PC-3 (cell line): Measurements from ENCODE around the gene TRIM44. TPM values are rescaled to one million over a fixed set of nuclear protein-coding genes. Genes with fewer than 3 reads are reported as not detected.
"Not testable (repeated sequence)": the region's sequence is repeated elsewhere in the genome, so short reads cannot be mapped to it uniquely, and the experiment has no call there.

ENCODE experiments used
- ATAC-seq: fragments of 200-7000 bp; cut with Tn5 transposase; 2 replicates; pipeline ENCODE4 v1.9.1; 2020; ENCODE audit warnings: mild to moderate bottlenecking, moderate library complexity
- BruUV-seq: library from RNA; stranded (reverse); fragments of 400-500 nt; replicated peaks from 2 replicates; lab custom pipeline; 2021; lab: Mats Ljungman, UMichigan
- CTCF ChIA-PET: fragments of 300-600 bp; sonication (Branson Sonifier 250); formaldehyde crosslinking; loops from one replicate; lab custom pipeline; 2022; ENCODE audit warnings: antibody characterized with exemption; lab: Charles Lee
- POLR2A ChIA-PET: fragments of 300-600 bp; sonication (Branson Sonifier 250); formaldehyde crosslinking; loops from one replicate; lab custom pipeline; 2022; ENCODE audit warnings: antibody characterized with exemption; ENCODE audit not compliant: unreplicated experiment; lab: Charles Lee
- DNase-seq: peaks from one replicate; pipeline ENCODE4 v3.0.0-alpha.2; 2015
- H2AFZ ChIP-seq: fragments of 300-600 bp; sonication (generic); 2 replicates; pipeline ENCODE4 v1.6.0; 2016; ENCODE audit warnings: antibody characterized with exemption, low read length
- H3F3A ChIP-seq: fragments of 300-600 bp; sonication (generic); one replicate; pipeline ENCODE4 v1.6.0; 2017; ENCODE audit warnings: antibody characterized with exemption, low read length, control low read depth, mild to moderate bottlenecking; ENCODE audit not compliant: unreplicated experiment
- H3K27ac ChIP-seq: fragments of 300-600 bp; sonication (generic); 2 replicates; pipeline ENCODE4 v1.5.1; 2016; ENCODE audit warnings: mild to moderate bottlenecking, low read length
- H3K27me3 ChIP-seq: fragments of 300-600 bp; sonication (generic); 2 replicates; pipeline ENCODE4 v1.6.1; 2016; ENCODE audit warnings: low read length, mixed read lengths
- H3K36me3 ChIP-seq: fragments of 300-600 bp; sonication (generic); 2 replicates; pipeline ENCODE4 v1.6.1; 2016; ENCODE audit warnings: low read depth, mixed run types, low read length, mixed read lengths
- H3K4me1 ChIP-seq: fragments of 300-600 bp; sonication (generic); 2 replicates; pipeline ENCODE4 v1.5.1; 2016; ENCODE audit warnings: low read length; ENCODE audit not compliant: insufficient read depth
- H3K4me2 ChIP-seq: fragments of 300-600 bp; sonication (generic); 2 replicates; pipeline ENCODE4 v1.6.0; 2016; ENCODE audit warnings: low read length
- H3K4me3 ChIP-seq: fragments of 300-600 bp; sonication (generic); 2 replicates; pipeline ENCODE4 v1.5.1; 2016; ENCODE audit warnings: mild to moderate bottlenecking, low read length, mixed read lengths
- H3K79me2 ChIP-seq: fragments of 300-600 bp; sonication (generic); 2 replicates; pipeline ENCODE4 v1.6.1; 2017; ENCODE audit warnings: low read length, mixed read lengths
- H3K9ac ChIP-seq: fragments of 300-600 bp; sonication (generic); 2 replicates; pipeline ENCODE4 v1.6.0; 2016; ENCODE audit warnings: mild to moderate bottlenecking, low read length
- H3K9me2 ChIP-seq: fragments of 300-600 bp; sonication (generic); replicated peaks from 2 replicates; pipeline ENCODE4 v1.6.1; 2016; ENCODE audit warnings: mixed run types, low read length, mixed read lengths
- H3K9me3 ChIP-seq: fragments of 300-600 bp; sonication (generic); 2 replicates; pipeline ENCODE4 v1.6.1; 2016; ENCODE audit warnings: low read length, mixed read lengths
- H4K20me1 ChIP-seq: fragments of 300-600 bp; sonication (generic); 2 replicates; pipeline ENCODE4 v1.6.1; 2016; ENCODE audit warnings: low read length, mixed read lengths
- EZH2 ChIP-seq: fragments of 300-600 bp; sonication (generic); IDR thresholded peaks from one replicate; pipeline ENCODE4 v1.6.1; 2017; ENCODE audit warnings: antibody characterized with exemption, mild to moderate bottlenecking, low read length; ENCODE audit not compliant: unreplicated experiment
- EZH2phosphoT487 ChIP-seq: fragments of 300-600 bp; sonication (generic); IDR thresholded peaks from 2 replicates; pipeline ENCODE4 v1.6.1; 2018; ENCODE audit warnings: mild to moderate bottlenecking, antibody characterized with exemption, low read length, borderline replicate concordance
- intact Hi-C: fragments of 100-400 bp; cut with micrococcal nuclease; formaldehyde crosslinking; loops from 2 replicates; pipeline ENCODE4 v1.9.0; 2023
- total RNA-seq: library from RNA; depleted of rRNA; stranded (reverse); fragments of >200 nt; gene quantifications from 2 replicates; pipeline ENCODE4 v1.2.3, GENCODE V29; 2014
- TF ChIP-seq, protein P1 (sequence below): fragments of 300-600 bp; sonication (generic); conservative IDR thresholded peaks from 2 replicates; pipeline ENCODE4 v1.5.1; 2017; ENCODE audit warnings: antibody characterized with exemption, low read depth, mild to moderate bottlenecking, low read length

TRIM44 gene
- total RNA-seq, 1 experiment from 2014 or later = 14.0 TPM

DNA sequence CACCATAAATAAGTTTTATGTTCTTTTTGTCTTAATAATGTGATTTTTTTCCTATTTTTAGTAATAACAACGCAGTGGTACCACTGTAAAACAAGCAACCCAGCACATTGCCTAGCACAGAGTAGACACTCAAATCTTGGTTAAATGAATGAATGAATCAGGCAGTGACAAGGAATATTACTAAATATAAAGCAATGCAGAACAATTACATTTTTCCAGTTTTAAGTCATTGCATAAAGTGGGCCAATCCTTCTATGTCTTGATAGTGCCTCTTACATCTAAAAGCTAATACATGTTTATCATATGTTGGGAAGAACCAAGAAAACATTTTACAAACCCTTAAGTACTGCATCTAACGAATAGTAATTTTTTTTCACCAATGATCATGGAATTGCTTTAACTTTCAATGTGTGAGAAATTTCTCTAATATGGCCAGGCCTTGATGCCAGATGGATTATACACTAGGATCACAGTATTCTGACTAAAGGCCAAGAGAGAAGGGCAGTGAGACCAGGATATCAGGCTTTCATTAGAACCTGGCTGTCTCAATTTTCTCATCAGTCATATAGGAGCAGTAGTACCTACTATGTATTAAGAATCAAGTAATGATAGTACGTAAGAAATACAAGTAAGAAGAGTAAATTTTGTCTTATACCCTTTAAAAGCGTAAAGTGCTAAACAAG lies 88.5 kb downstream of the TRIM44 start:
- Histone ChIP-seq H3K4me1 (peaks cover 16% of the 10 kb centered on the region; the same call in 1 of the 2 replicates), H3K9me3 (no peaks in the 10 kb centered on the region), H3K9ac (no peak overlapping the region), H4K20me1 (no peaks in the 10 kb centered on the region), H3K27ac (no peak overlapping the region), H3K4me2 (no peak overlapping the region), H3F3A (no peaks in the 10 kb centered on the region), H3K27me3 (no peaks in the 10 kb centered on the region), H3K9me2 (no peaks in the 10 kb centered on the region), H2AFZ (no peak overlapping the region), H3K79me2 (no peaks in the 10 kb centered on the region), H3K36me3 (no peaks in the 10 kb centered on the region), H3K4me3 (no peak overlapping the region)
- DNase-seq (no peak), ATAC-seq (peak; percentile 29)
- ChIA-PET CTCF (no interaction called here), POLR2A (no interaction called here)
- no TSS peak for BruUV-seq
- intact Hi-C loops = no loop called here
- no peak for TF ChIP-seq EZH2phosphoT487
- TF ChIP-seq EZH2 = no peak
- TF ChIP-seq, protein P1, sequence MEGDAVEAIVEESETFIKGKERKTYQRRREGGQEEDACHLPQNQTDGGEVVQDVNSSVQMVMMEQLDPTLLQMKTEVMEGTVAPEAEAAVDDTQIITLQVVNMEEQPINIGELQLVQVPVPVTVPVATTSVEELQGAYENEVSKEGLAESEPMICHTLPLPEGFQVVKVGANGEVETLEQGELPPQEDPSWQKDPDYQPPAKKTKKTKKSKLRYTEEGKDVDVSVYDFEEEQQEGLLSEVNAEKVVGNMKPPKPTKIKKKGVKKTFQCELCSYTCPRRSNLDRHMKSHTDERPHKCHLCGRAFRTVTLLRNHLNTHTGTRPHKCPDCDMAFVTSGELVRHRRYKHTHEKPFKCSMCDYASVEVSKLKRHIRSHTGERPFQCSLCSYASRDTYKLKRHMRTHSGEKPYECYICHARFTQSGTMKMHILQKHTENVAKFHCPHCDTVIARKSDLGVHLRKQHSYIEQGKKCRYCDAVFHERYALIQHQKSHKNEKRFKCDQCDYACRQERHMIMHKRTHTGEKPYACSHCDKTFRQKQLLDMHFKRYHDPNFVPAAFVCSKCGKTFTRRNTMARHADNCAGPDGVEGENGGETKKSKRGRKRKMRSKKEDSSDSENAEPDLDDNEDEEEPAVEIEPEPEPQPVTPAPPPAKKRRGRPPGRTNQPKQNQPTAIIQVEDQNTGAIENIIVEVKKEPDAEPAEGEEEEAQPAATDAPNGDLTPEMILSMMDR = no peak

GRCh38 chr11:35751664-35752061 lies 89.1 kb downstream of the TRIM44 start:
- no peak overlapping the region for H3K27ac ChIP-seq
- no peak overlapping the region for H2AFZ ChIP-seq
- POLR2A ChIA-PET = no interaction called here
- no peaks in the 10 kb centered on the region for H3K9me2 ChIP-seq
- no peaks in the 10 kb centered on the region for H3F3A ChIP-seq
- DNase-seq = no peak
- no peaks in the 10 kb centered on the region for H3K27me3 ChIP-seq
- peaks cover 16% of the 10 kb centered on the region; the same call in 1 of the 2 replicates for H3K4me1 ChIP-seq
- no peak overlapping the region for H3K9ac ChIP-seq
- H3K36me3 ChIP-seq = no peaks in the 10 kb centered on the region
- no peak overlapping the region for H3K4me2 ChIP-seq
- no peak overlapping the region for H3K4me3 ChIP-seq
- peak; percentile 40 for ATAC-seq
- H3K9me3 ChIP-seq = no peaks in the 10 kb centered on the region
- CTCF ChIA-PET = no interaction called here
- H4K20me1 ChIP-seq = no peaks in the 10 kb centered on the region
- intact Hi-C loops = no loop called here
- no peaks in the 10 kb centered on the region for H3K79me2 ChIP-seq
- BruUV-seq = no TSS peak
- no peak for TF ChIP-seq EZH2phosphoT487
- TF ChIP-seq, protein P1 = no peak
- no peak for TF ChIP-seq EZH2

GRCh38 chr11:35752115-35752514 lies 89.5 kb downstream of the TRIM44 start:
- H3K9me2 ChIP-seq = no peaks in the 10 kb centered on the region
- no peak overlapping the region for H3K27ac ChIP-seq
- H3K9ac ChIP-seq = no peak overlapping the region
- H3K9me3 ChIP-seq = no peaks in the 10 kb centered on the region
- H2AFZ ChIP-seq = no peak overlapping the region
- ATAC-seq (no peak; the same call in 1 of the 2 replicates), DNase-seq (no peak)
- no peak overlapping the region for H3K4me3 ChIP-seq
- H3K36me3 ChIP-seq = no peaks in the 10 kb centered on the region
- ChIA-PET POLR2A (no interaction called here), CTCF (no interaction called here)
- intact Hi-C loops = no loop called here
- no peaks in the 10 kb centered on the region for H3K79me2 ChIP-seq
- peaks cover 16% of the 10 kb centered on the region; the same call in 1 of the 2 replicates for H3K4me1 ChIP-seq
- no peaks in the 10 kb centered on the region for H3F3A ChIP-seq
- no peaks in the 10 kb centered on the region for H4K20me1 ChIP-seq
- H3K27me3 ChIP-seq = no peaks in the 10 kb centered on the region
- no peak overlapping the region for H3K4me2 ChIP-seq
- BruUV-seq = no TSS peak
- TF ChIP-seq EZH2phosphoT487 (no peak), EZH2 (no peak)

GRCh38 chr11:35753573-35753972 lies 91.0 kb downstream of the TRIM44 start:
- not testable (repeated sequence) for H3F3A ChIP-seq

DNA sequence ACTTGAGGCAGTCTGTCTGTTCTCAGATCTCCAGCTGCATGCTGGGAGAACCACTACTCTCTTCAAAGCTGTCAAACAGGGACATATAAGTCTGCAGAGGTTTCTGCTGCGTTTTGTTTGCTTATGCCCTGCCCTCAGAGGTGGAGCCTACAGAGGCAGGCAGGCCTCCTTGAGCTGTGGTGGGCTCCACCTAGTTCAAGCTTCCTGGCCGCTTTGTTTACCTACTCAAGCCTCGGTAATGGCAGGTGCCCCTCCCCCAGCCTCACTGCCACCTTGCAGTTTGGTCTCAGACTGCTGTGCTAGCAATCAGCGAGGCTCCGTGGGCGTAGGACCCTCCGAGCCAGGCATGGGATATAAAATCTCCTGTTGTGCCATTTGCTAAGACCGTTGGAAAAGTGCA lies 97.4 kb downstream of the TRIM44 start:
- H3K9ac ChIP-seq, ATAC-seq, CTCF ChIA-PET, H3K4me2 ChIP-seq, H3K36me3 ChIP-seq, POLR2A ChIA-PET, H3K27ac ChIP-seq, H3K4me1 ChIP-seq, H3K9me2 ChIP-seq, BruUV-seq, H3K4me3 ChIP-seq, H2AFZ ChIP-seq, H3K9me3 ChIP-seq, H3F3A ChIP-seq, DNase-seq, H3K79me2 ChIP-seq, H4K20me1 ChIP-seq, intact Hi-C loops, H3K27me3 ChIP-seq: not testable (repeated sequence)

More at GRCh38 chr11:35753573-35753972, 91.0 kb downstream of the TRIM44 start:
- H3K79me2 ChIP-seq, POLR2A ChIA-PET, intact Hi-C loops, CTCF ChIA-PET, ATAC-seq, H3K9ac ChIP-seq, H3K4me3 ChIP-seq, BruUV-seq, H3K27ac ChIP-seq, H4K20me1 ChIP-seq, H3K27me3 ChIP-seq, H3K36me3 ChIP-seq, DNase-seq, H2AFZ ChIP-seq, H3K4me2 ChIP-seq, H3K9me3 ChIP-seq, H3K9me2 ChIP-seq: not testable (repeated sequence)
- H3K4me1 ChIP-seq = peaks cover 16% of the 10 kb centered on the region; the same call in 1 of the 2 replicates
